GM13977 (cell line): Measurements from ENCODE around the gene ZNF181.
"Not testable (repeated sequence)": the region's sequence is repeated elsewhere in the genome, so short reads cannot be mapped to it uniquely, and the experiment has no call there.

ENCODE experiments used
- DNase-seq: peaks from one replicate; pipeline ENCODE4 v3.0.0; 2012; ENCODE audit warnings: low spot score
- in situ Hi-C: fragments of 300-500 bp; cut with MboI; formaldehyde crosslinking; loops from one replicate; pipeline ENCODE4 v1.12.0; 2022; ENCODE audit warnings: low sequenced_read_pairs, low pct_unique_long_range_greater_than_20kb, mixed read lengths, inconsistent platforms; ENCODE audit not compliant: unreplicated experiment
- TF ChIP-seq, protein P1 (sequence below): IDR thresholded peaks from 2 replicates; pipeline ENCODE4 v1.5.1; 2012; ENCODE audit warnings: mild to moderate bottlenecking, control low read depth; ENCODE audit not compliant: insufficient read depth; ENCODE audit errors: extremely low read depth, missing control alignments

ZNF181 gene

DNA sequence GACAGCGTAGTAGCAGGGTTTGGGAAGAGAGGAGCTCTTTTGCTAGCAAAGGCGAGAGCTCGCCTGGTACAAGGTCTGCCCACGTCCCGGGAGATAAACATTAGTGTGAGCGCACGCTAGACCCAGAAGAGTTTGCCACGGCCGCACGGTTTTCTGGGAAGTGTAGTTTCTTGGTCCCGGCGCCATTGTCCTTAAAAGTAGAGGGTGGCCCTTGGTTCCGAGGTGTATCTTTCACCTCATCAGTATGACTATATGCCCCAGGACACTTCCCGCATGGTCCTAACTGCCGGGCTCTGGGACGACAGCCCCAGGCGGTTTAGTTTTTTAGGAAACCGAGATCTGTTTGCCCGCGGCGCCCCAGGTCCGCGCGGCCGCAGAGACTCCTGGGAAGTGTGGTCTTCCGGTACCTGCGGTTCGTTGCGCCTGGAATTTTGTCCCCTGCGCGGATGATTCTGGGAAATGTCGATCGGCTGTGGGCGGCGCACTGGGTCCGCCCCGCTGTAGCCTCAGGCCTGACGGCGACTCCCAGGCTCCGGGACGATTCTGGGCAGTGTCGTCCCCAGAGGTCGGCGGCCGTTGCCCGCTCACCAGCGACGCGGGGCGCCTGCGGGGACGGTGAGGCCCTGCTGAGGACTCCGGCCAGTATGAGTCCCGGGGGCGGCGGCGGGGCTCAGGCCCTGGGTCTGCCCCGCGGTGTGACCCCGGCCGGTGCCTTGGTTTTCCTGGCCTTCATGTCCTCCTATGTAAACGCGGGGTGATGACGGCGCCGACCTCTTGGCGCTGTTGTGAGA lies at the start of gene ZNF181:
TSS of gene ZNF181 (plus strand) at position 498 of the 791 bp plus-strand sequence. CDS start 795 bp downstream, outside the sequence.
- DNase-seq: peak; percentile 87
- TF ChIP-seq, protein P1, sequence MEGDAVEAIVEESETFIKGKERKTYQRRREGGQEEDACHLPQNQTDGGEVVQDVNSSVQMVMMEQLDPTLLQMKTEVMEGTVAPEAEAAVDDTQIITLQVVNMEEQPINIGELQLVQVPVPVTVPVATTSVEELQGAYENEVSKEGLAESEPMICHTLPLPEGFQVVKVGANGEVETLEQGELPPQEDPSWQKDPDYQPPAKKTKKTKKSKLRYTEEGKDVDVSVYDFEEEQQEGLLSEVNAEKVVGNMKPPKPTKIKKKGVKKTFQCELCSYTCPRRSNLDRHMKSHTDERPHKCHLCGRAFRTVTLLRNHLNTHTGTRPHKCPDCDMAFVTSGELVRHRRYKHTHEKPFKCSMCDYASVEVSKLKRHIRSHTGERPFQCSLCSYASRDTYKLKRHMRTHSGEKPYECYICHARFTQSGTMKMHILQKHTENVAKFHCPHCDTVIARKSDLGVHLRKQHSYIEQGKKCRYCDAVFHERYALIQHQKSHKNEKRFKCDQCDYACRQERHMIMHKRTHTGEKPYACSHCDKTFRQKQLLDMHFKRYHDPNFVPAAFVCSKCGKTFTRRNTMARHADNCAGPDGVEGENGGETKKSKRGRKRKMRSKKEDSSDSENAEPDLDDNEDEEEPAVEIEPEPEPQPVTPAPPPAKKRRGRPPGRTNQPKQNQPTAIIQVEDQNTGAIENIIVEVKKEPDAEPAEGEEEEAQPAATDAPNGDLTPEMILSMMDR: no peak
- in situ Hi-C loops: no loop called here

DNA sequence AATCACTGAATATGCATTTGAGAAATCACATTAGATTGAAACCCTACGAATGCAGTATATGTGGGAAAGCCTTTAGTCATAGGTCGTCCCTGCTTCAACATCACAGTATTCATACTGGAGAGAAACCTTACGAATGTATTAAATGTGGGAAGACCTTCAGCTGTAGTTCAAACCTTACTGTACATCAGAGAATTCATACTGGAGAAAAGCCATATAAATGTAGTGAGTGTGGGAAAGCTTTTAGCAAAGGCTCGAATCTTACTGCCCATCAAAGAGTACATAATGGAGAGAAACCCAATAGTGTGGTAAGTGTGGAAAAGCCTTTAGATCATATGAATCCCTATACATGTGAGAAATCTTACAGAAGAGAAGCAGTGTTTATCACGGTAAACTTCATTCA lies 48.8 kb upstream of the ZNF181 start:
- in situ Hi-C loops, DNase-seq: not testable (repeated sequence)

DNA sequence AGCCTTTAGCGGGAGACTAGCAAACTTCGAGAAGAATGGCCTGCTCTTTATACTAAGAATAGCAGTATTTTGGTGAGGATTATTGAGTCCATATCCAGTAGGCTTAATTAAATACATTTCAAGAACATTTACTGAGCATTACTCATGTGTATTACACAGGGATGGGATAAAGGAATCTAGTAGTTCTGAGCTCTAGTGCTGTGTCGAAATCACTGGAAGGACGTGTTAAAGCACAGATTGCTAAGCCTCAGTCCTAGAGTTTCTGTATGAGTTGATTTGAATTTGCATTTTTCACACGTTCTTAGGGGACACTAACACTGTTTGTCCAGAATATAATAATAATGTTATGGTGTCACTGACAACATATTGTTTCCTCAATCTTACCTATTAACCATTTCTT lies 47.6 kb upstream of the ZNF181 start:
- no peak for DNase-seq
- in situ Hi-C loops: no loop called here
- TF ChIP-seq, protein P1: no peak

DNA sequence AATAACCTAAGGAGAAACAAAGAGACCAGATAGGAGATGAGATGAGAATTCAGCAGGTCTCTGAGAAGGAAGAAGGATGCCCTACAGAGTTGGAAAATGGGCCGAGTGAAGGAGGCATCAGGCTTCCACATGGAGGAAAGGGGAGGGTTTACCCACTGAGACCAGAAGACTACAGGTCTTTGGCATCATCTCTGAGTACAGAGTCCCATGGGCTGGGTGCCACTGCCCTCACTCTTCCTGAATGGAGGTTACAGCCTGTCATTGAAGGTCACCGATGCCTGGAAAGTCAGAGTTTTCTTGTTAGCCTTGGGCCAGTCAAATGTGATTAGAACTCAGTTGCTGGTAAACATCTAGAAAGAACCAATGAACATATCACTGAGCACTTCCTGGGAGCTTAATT lies 46.7 kb upstream of the ZNF181 start:
- no peak for DNase-seq
- TF ChIP-seq, protein P1: no peak
- in situ Hi-C loops: no loop called here

DNA sequence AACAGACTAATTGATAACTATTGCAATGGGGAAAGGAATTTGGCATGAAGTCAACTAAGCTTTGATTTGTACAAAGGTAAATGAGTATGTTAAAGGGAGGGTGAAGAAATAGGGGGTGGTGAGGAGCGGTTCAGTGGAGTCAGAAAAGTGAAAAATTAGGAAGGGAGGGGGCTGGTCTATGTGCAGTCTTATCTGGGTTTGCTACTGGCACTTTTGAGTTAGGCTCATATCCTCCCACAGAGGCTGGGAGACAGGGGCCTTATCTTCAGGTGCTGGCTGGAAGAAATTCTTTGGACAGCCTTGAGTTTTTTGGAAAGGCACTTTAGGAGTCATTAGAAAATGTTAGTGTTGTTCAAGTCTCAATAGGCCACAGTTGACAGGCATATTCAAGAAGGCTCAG lies 45.5 kb upstream of the ZNF181 start:
- no peak for DNase-seq
- TF ChIP-seq, protein P1: no peak
- in situ Hi-C loops: no loop called here

DNA sequence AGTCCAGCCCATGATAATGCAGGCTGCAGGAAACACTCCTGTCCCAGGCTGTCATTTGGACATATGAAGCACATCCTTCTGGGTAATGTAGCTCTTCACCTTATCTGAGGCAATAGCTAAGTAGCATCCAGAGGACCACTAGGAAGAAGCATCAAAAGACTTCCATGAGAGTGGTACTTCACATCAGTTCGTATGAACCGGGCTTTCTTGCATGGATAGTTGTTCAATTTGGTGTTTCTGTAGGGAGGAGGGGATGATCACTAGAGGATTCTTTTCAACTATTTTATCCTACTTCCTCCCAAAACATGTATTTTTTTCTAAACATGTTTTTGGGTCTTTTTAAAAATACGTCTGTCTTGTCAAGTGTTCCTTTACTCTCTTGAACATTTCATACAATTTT lies 43.7 kb upstream of the ZNF181 start:
- in situ Hi-C loops: no loop called here
- TF ChIP-seq, protein P1: no peak
- DNase-seq: no peak

DNA sequence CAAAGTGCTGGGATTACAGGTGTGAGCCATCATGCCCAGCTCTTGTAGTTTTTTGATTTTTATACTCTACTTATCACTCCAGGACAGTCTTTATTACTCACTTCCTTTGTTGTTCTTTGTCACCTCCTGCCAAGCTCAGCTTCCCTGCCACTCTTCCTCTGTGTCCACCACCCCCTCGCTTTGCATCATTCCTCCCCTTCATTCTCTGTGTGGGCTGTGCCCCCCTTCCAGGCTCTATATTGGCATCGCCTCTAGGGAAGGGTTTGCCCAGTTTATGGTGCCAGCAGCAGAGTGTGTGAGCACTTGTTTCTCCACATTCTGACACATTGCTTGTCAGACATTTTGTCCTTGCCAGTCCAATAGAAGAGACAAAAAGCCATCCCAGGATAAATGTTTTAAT lies 41.5 kb upstream of the ZNF181 start:
- in situ Hi-C loops: no loop called here
- DNase-seq: no peak
- TF ChIP-seq, protein P1: no peak
